Stomach smooth muscle (tissue), 2 donors: ENCODE measurements around the gene KBTBD6.
A peak's percentile ranks its signal among the peaks of the same experiment; 100 is the strongest.
"Not testable (repeated sequence)": the region's sequence is repeated elsewhere in the genome, so short reads cannot be mapped to it uniquely, and the experiment has no call there.

Experiments used
- H3K27ac ChIP-seq: one replicate; pipeline ENCODE4 v1.7.0; 2013; ENCODE audit warnings: mild to moderate bottlenecking, low read length, inconsistent platforms
- H3K27me3 ChIP-seq, 2 donors: one replicate each; pipeline ENCODE4 v1.7.0; 2013; ENCODE audit warnings: low read length in 2 of 2; ENCODE audit not compliant: insufficient read depth in 2 of 2, control insufficient read depth in 1 of 2
- H3K36me3 ChIP-seq, 2 donors: one replicate each; pipeline ENCODE4 v1.7.0; 2013; ENCODE audit warnings: low read length in 2 of 2; ENCODE audit not compliant: control insufficient read depth in 2 of 2, insufficient read depth in 2 of 2
- H3K4me1 ChIP-seq: one replicate; pipeline ENCODE4 v1.7.0; 2013; ENCODE audit warnings: low read length; ENCODE audit not compliant: control insufficient read depth, insufficient read depth
- H3K4me3 ChIP-seq, 2 donors: one replicate each; pipeline ENCODE4 v1.7.0; 2013; ENCODE audit warnings: low read length in 2 of 2
- H3K9ac ChIP-seq, 2 donors: one replicate each; pipeline ENCODE4 v1.7.0; 2013; ENCODE audit warnings: low read length in 2 of 2, mild to moderate bottlenecking in 1 of 2
- H3K9me3 ChIP-seq, 2 donors: one replicate each; pipeline ENCODE4 v1.7.0; 2013; ENCODE audit warnings: low read length in 2 of 2; ENCODE audit not compliant: control insufficient read depth in 2 of 2
- donor health status: healthy.
- donor health status: Pancreatic carcinoma.

The KBTBD6 gene, protein sequence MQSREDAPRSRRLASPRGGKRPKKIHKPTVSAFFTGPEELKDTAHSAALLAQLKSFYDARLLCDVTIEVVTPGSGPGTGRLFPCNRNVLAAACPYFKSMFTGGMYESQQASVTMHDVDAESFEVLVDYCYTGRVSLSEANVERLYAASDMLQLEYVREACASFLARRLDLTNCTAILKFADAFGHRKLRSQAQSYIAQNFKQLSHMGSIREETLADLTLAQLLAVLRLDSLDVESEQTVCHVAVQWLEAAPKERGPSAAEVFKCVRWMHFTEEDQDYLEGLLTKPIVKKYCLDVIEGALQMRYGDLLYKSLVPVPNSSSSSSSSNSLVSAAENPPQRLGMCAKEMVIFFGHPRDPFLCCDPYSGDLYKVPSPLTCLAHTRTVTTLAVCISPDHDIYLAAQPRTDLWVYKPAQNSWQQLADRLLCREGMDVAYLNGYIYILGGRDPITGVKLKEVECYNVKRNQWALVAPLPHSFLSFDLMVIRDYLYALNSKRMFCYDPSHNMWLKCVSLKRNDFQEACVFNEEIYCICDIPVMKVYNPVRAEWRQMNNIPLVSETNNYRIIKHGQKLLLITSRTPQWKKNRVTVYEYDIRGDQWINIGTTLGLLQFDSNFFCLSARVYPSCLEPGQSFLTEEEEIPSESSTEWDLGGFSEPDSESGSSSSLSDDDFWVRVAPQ

DNA sequence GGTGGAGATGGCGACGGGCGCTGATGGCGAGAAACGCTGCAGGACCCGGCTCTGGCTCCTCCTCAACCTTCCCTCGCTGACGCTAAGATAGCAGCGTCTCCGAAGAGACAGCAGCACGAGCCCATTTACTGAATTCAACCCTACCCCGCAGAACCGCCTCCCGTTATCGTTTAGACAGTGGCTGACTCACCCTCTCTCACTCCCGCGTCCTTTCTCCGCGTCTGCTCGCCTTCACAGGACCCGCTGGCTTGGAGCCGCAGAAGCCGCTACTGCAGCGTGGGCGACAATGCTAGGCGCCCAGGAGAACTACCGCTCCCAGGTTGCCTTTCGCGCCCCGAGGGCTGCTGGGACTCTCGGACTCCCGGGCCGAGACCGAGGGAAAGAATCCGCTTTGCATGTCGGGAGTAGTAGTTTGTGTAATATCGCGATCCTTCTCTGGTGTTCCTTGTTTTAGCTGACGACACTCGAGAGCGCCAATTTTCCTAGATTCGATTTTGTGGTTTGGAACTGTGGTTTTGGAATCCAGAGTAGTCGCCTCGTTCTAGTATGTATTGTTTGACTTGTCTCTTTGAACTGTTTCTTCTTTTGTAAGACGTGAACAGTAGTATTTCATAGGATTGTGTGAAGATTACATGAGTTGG, at the start of gene KBTBD6:
Gene KBTBD6, minus strand, starts transcription at position 291 of the 641 bp plus-strand sequence. CDS start 291 bp downstream, outside the sequence.
- H3K9ac ChIP-seq: peak within 1 kb of the TSS; percentile 72 to 85

DNA sequence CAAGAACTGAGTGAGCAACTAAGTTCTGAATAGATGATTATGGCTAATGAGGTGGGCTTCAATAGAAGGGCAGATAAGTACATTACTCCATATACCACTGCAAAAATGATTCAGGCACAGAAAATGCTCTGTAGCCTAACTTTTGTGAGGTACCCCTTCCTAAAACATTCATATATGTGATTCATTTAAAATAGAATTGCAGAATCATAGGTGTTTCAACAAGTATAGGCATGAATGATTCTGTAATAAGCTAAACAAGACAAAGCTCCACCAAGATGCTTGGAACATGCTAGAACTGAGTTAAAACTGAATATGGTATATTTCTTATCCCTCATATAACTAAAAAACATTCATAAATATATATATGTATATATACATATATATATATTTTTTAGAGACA, 49.6 kb upstream of the KBTBD6 start:
- H3K4me3 ChIP-seq: no peak overlapping the region

More for the DNA sequence above, at the start of gene KBTBD6:
- no peaks in the 10 kb centered on the region for H3K27me3 ChIP-seq
- peak within 1 kb of the TSS; percentile 76 to 89 for H3K4me3 ChIP-seq
- no peaks in the 10 kb centered on the region for H3K9me3 ChIP-seq
- H3K27ac ChIP-seq: peak within 1 kb of the TSS; percentile 66
- peaks cover 29% of the 10 kb centered on the region for H3K4me1 ChIP-seq
- no peaks in the 10 kb centered on the region for H3K36me3 ChIP-seq

DNA sequence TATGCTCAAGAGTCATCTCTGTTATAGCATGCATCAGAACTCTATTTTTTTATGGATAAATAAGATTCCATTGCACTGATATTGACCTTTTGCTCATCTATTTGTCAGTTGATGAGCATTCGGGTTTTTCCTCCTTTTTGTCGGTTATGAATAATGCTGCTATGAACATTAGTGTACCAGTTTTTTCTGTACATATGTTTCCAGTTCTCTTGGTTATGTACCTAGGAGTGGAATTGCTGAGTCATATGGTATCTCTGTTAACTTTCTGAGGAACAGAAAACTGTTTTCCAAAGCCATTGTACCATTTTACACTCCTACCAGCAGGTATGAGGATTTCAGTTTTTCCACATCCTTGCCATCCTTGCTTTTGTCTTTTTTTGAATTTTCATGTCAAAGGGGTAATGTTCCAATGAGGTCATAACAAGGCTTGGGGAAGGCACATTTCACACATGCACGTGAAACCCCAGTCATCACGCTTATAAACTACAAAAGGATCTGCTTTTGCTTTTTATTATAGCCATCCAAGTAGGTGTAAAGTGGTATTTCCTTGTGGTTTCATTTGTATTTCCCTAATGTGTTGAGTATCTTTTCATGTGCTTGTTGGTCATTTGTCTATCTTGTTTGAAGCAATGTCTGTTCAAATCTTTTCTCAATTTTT, 47.1 kb upstream of the KBTBD6 start:
- Histone ChIP-seq H3K27me3 (no peaks in the 10 kb centered on the region), H3K36me3 (no peaks in the 10 kb centered on the region), H3K9ac (no peak overlapping the region), H3K4me3 (no peak overlapping the region), H3K4me1 (no peaks in the 10 kb centered on the region), H3K9me3 (no peaks in the 10 kb centered on the region), H3K27ac (no peak overlapping the region)

More for the DNA sequence above, 49.6 kb upstream of the KBTBD6 start:
- H3K9me3 ChIP-seq: no peaks in the 10 kb centered on the region
- H3K9ac ChIP-seq: no peak overlapping the region
- H3K27ac ChIP-seq: no peak overlapping the region
- no peaks in the 10 kb centered on the region for H3K27me3 ChIP-seq
- no peaks in the 10 kb centered on the region for H3K36me3 ChIP-seq
- no peaks in the 10 kb centered on the region for H3K4me1 ChIP-seq

DNA sequence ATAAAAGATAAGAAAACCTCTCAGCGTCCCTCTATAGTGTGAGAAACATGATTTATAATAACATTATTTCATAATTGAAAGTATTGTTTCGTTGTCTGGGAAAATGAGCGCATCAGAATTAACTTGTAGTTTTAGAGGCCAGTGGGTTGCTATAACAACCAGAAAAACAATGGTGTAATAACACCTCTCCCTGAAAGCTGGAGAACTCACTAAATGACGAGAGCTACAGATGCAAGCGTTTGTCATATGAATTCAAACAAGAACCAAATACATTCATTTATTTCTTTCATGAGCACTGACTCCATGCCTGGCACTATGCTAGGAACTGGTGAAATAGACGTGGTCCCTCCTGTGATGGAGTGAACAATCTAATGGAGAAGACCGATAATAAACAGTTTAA, 45.4 kb upstream of the KBTBD6 start:
- Histone ChIP-seq H3K9ac (no peak overlapping the region), H3K9me3 (no peaks in the 10 kb centered on the region), H3K27me3 (no peaks in the 10 kb centered on the region), H3K4me3 (no peak overlapping the region), H3K4me1 (no peaks in the 10 kb centered on the region), H3K36me3 (no peaks in the 10 kb centered on the region), H3K27ac (no peak overlapping the region)

DNA sequence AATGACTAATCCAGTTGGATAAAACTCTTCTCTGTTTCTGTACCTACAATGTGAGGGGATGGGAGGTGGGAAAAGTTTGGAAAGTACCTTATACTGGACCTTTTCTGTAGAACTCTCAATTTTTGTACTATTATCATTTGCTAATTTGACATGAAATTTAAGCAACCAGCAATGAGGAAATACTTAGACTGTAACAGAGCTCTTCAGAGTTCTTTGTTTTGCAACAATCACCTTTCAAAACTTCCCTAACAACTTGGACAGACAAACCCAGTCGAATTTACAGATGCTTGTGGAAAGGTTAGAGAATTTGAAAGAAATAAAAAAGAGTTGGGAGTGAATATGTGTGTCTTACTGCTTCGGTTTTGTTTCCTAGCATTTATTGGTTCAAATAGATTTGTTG, 45.0 kb upstream of the KBTBD6 start:
- Histone ChIP-seq H3K9ac (no peak overlapping the region), H3K27ac (no peak overlapping the region), H3K4me3 (no peak overlapping the region), H3K36me3 (no peaks in the 10 kb centered on the region), H3K27me3 (no peaks in the 10 kb centered on the region), H3K9me3 (no peaks in the 10 kb centered on the region), H3K4me1 (no peaks in the 10 kb centered on the region)

DNA sequence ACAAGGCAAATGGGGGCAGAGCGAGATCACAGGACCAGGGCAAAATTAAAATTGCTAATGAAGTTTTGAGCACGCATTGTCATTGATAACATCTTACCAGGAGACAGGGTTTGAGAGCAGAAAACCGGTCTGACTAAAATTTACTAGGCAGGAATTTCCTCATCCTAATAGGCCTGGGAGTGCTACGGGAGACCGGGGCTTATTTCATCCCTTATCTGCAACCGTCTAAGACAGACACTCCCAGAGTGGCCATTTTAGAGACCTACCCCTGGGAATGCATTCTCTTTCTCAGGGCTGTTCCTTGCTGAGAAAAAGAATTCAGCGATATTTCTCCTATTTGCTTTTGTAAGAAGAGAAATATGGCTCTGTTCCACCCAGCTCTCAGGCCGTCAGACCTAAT, 43.0 kb upstream of the KBTBD6 start:
- not testable (repeated sequence) for H3K27ac ChIP-seq, H3K4me1 ChIP-seq, H3K9ac ChIP-seq, H3K27me3 ChIP-seq, H3K9me3 ChIP-seq, H3K4me3 ChIP-seq, H3K36me3 ChIP-seq

DNA sequence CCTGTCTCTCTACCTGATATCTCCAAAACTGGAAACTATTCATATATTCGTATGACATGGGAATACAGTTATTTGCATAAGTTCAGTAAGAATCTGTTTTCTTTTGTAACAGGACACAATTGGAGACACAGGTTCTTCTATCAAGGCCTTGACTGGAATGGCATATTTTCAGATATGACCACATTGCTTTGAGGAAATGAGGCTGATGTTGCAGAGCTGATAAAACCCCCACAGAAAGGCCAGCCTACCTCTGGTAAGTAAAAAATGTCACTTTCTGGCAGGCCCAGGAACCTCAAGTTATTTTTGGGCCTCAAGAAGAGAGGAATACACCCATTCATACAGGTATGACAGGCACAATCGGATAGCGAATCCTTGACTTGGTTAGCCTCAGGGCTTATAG, 29.5 kb upstream of the KBTBD6 start:
- Histone ChIP-seq H3K4me3 (no peak overlapping the region), H3K27ac (no peak overlapping the region), H3K9me3 (no peaks in the 10 kb centered on the region), H3K9ac (no peak overlapping the region), H3K36me3 (peaks cover 0 to 2% of the 10 kb centered on the region in 2 donors), H3K4me1 (no peaks in the 10 kb centered on the region), H3K27me3 (no peaks in the 10 kb centered on the region)

DNA sequence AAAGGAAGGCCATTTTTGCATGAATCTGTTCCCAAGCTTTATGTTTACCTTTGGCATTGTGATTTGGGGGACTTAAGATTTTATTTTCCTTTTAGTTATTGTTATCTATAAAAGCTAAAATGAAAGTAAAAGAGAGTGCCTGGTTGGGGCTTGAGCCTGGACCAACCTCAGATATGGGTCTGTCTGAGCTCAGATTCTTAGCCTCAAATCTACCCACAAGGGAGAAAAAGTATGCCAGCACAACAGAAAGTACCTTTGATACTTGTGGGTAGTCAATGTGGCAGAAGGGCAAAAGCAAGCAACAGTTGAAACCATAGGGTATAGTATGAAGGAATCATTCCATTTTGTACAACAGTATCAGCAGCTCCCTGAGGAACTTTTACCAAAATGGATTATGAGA, 26.6 kb upstream of the KBTBD6 start:
- H3K27ac ChIP-seq: no peak overlapping the region
- H3K4me1 ChIP-seq: no peaks in the 10 kb centered on the region
- H3K27me3 ChIP-seq: no peaks in the 10 kb centered on the region
- no peaks in the 10 kb centered on the region for H3K9me3 ChIP-seq
- no peak overlapping the region for H3K4me3 ChIP-seq
- H3K9ac ChIP-seq: no peak overlapping the region
- H3K36me3 ChIP-seq: peaks cover 0 to 2% of the 10 kb centered on the region in 2 donors

DNA sequence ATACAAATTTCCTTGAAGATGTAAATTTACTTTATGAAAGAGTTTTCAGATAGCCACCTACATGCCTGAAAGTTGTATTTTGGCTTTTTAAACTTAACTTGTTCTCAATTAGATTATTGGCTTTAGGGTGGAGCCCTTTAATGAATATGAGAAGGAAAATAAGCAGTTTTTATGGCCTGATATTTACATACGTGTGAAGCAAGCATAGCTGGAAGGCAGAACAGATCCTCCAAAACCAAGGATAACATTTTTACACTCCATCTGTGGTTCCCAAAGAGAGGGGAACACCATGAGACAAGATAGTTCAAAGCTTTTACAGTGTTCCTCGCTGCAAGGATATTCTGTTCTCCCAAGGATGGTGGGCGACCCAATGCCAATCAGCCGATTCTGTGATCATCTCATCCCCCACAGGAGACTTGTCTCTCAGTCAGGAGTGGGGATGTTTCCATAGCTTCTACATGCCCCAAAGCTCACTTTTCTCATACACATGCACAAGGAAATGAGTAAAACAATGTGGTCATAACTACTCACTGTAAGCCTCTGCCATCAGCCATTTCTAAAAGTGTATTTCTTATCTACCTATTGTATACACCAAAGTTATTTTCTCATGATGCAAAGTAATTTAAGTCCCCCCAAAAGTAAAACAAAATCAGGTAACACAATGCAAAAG, 24.6 kb upstream of the KBTBD6 start:
- Histone ChIP-seq H3K36me3 (no peaks in the 10 kb centered on the region), H3K9ac (no peak overlapping the region), H3K9me3 (peaks cover 0 to 3% of the 10 kb centered on the region in 2 donors), H3K27ac (no peak overlapping the region), H3K27me3 (no peaks in the 10 kb centered on the region), H3K4me3 (no peak overlapping the region), H3K4me1 (no peaks in the 10 kb centered on the region)

DNA sequence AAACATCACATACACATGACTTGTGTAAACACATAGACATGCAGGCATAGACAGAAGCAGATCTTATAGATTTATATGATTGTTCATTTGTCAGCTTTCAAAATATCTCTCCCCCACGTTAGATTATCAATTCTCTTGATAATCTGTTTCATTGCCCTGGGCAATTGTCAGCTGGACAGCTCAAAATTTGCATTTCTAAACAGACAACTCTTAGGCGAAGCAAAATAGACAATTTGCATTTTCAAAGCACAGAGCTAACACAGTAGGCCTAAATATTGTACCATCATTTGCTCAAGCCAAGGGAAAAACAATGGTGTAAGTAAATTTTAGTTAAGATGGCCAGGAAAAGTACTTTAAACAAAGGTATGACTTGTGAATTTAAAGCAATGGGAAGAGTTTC, 24.0 kb upstream of the KBTBD6 start:
- no peaks in the 10 kb centered on the region for H3K27me3 ChIP-seq
- no peak overlapping the region for H3K4me3 ChIP-seq
- no peaks in the 10 kb centered on the region for H3K4me1 ChIP-seq
- no peak overlapping the region for H3K27ac ChIP-seq
- H3K36me3 ChIP-seq: no peaks in the 10 kb centered on the region
- H3K9ac ChIP-seq: no peak overlapping the region
- H3K9me3 ChIP-seq: peaks cover 0 to 3% of the 10 kb centered on the region in 2 donors
